Ishikawa (cell line): ENCODE data around the gene DLGAP4.

Experiments
- CEBPB ChIP-seq: IDR thresholded peaks from 2 replicates; pipeline ENCODE4 v1.6.1; 2012
- CREB1 ChIP-seq: IDR thresholded peaks from 2 replicates; pipeline ENCODE4 v1.6.1; 2012; ENCODE audit warnings: low read depth
- EGR1 ChIP-seq: IDR thresholded peaks from 2 replicates; pipeline ENCODE4 v1.6.1; 2012
- EP300 ChIP-seq: IDR thresholded peaks from 2 replicates; pipeline ENCODE4 v1.6.1; 2012; ENCODE audit warnings: borderline replicate concordance
- FOXM1 ChIP-seq: IDR thresholded peaks from 2 replicates; pipeline ENCODE4 v1.6.1; 2012; ENCODE audit warnings: low read depth, borderline replicate concordance
- MAX ChIP-seq: IDR thresholded peaks from 2 replicates; pipeline ENCODE4 v1.6.1; 2012
- NFIC ChIP-seq: IDR thresholded peaks from 2 replicates; pipeline ENCODE4 v1.6.1; 2012
- RAD21 ChIP-seq: IDR thresholded peaks from 2 replicates; pipeline ENCODE4 v1.6.1; 2012; ENCODE audit warnings: low read depth
- REST ChIP-seq: IDR thresholded peaks from 2 replicates; pipeline ENCODE4 v1.6.1; 2012; ENCODE audit warnings: low read depth, mild to moderate bottlenecking
- TAF1 ChIP-seq: IDR thresholded peaks from 2 replicates; pipeline ENCODE4 v1.6.1; 2012; ENCODE audit warnings: low read depth, mild to moderate bottlenecking
- TCF12 ChIP-seq: IDR thresholded peaks from 2 replicates; pipeline ENCODE4 v1.6.1; 2012; ENCODE audit warnings: low read depth
- TEAD4 ChIP-seq: IDR thresholded peaks from 2 replicates; pipeline ENCODE4 v1.6.1; 2012
- USF1 ChIP-seq: IDR thresholded peaks from 2 replicates; pipeline ENCODE4 v1.6.1; 2012
- YY1 ChIP-seq: IDR thresholded peaks from 2 replicates; pipeline ENCODE4 v1.6.1; 2012; ENCODE audit warnings: low read depth
- ZBTB7A ChIP-seq: IDR thresholded peaks from 2 replicates; pipeline ENCODE4 v1.6.1; 2012; ENCODE audit warnings: low read depth

The DLGAP4 gene

GRCh38 chr20:36361406-36361805 lies 55.3 kb downstream of the DLGAP4 start:
- TF ChIP-seq CEBPB, result no peak
- TF ChIP-seq USF1, result no peak
- no peak for TF ChIP-seq FOXM1
- TF ChIP-seq CREB1, result no peak
- no peak for TF ChIP-seq ZBTB7A
- TF ChIP-seq RAD21, result no peak
- no peak for TF ChIP-seq YY1
- no peak for TF ChIP-seq REST
- no peak for TF ChIP-seq NFIC
- TF ChIP-seq TEAD4, result no peak
- TF ChIP-seq EP300, result no peak
- TF ChIP-seq EGR1, result no peak

GRCh38 chr20:36362261-36362660 lies 56.1 kb downstream of the DLGAP4 start:
- TF ChIP-seq CEBPB (no peak), YY1 (no peak), ZBTB7A (no peak), TCF12 (no peak)

GRCh38 chr20:36362978-36363713 lies 57.0 kb downstream of the DLGAP4 start:
- TF ChIP-seq RAD21 (no peak), USF1 (no peak), FOXM1 (no peak), ZBTB7A (no peak), TAF1 (no peak), MAX (0 out of 2 replicates have a peak, but pooled peaks have one; percentile 44), TCF12 (no peak)

- no peak for TF ChIP-seq TEAD4
- TF ChIP-seq REST, result no peak
- no peak for TF ChIP-seq YY1
- TF ChIP-seq TAF1, result no peak
- TF ChIP-seq EP300, result no peak
- TF ChIP-seq MAX, result no peak
- TF ChIP-seq TCF12, result no peak
- TF ChIP-seq USF1, result no peak
- no peak for TF ChIP-seq FOXM1
- TF ChIP-seq CREB1, result no peak
- TF ChIP-seq CEBPB, result no peak
- no peak for TF ChIP-seq ZBTB7A
Observed at GRCh38 chr20:36364506-36364905, 58.4 kb downstream of the DLGAP4 start.

- TF ChIP-seq FOXM1, result no peak
- TF ChIP-seq USF1, result no peak
- TF ChIP-seq RAD21, result no peak
- TF ChIP-seq EGR1, result no peak
- TF ChIP-seq MAX, result no peak
- no peak for TF ChIP-seq TEAD4
- no peak for TF ChIP-seq CREB1
- no peak for TF ChIP-seq EP300
Observed at GRCh38 chr20:36366623-36367369, 60.7 kb downstream of the DLGAP4 start.
